Liver (tissue), 9 donors: ENCODE data around the gene TLE3. TPM values are rescaled to one million over a fixed set of nuclear protein-coding genes. Genes with fewer than 3 reads are reported as not detected.

Experiments
- DNase-seq: peaks from one replicate; pipeline ENCODE4 v3.0.0-alpha.2; 2017; ENCODE audit warnings: low spot score
- H3K27ac ChIP-seq, 2 donors: one replicate each; pipeline ENCODE4 v1.7.0; 2013; ENCODE audit warnings: inconsistent platforms in 2 of 2, low read length in 2 of 2, control low read depth in 1 of 2, low read depth in 1 of 2, mild to moderate bottlenecking in 1 of 2
- H3K27me3 ChIP-seq, 4 donors: one replicate each; pipeline versions ENCODE4 v1.6.1 to v1.7.0; 2013; ENCODE audit warnings: low read length in 3 of 4, inconsistent platforms in 1 of 4, mild to moderate bottlenecking in 1 of 4, moderate library complexity in 1 of 4; ENCODE audit not compliant: control insufficient read depth in 4 of 4, insufficient read depth in 4 of 4
- H3K36me3 ChIP-seq, 4 donors: one replicate each; pipeline versions ENCODE4 v1.6.1 to v1.7.0; 2013; ENCODE audit warnings: low read length in 3 of 4, mild to moderate bottlenecking in 3 of 4, low read depth in 1 of 4, moderate library complexity in 1 of 4; ENCODE audit not compliant: control insufficient read depth in 4 of 4, insufficient read depth in 3 of 4
- H3K4me1 ChIP-seq, 4 donors: one replicate each; pipeline versions ENCODE4 v1.6.1 to v1.7.0; 2013; ENCODE audit warnings: low read length in 3 of 4, mild to moderate bottlenecking in 3 of 4, moderate library complexity in 1 of 4; ENCODE audit not compliant: control insufficient read depth in 4 of 4, insufficient read depth in 4 of 4
- H3K4me3 ChIP-seq, 3 donors: one replicate each; pipeline versions ENCODE4 v1.6.1 to v1.7.0; 2013; ENCODE audit warnings: low read length in 3 of 3, control low read depth in 1 of 3, low read depth in 1 of 3, mild to moderate bottlenecking in 1 of 3
- H3K9ac ChIP-seq, 2 donors: one replicate each; pipeline ENCODE4 v1.7.0; 2013; ENCODE audit warnings: low read length in 2 of 2, mild to moderate bottlenecking in 2 of 2, moderate library complexity in 2 of 2, control low read depth in 1 of 2, low read depth in 1 of 2
- H3K9me3 ChIP-seq, 4 donors: one replicate each; pipeline versions ENCODE4 v1.6.1 to v1.7.0; 2013; ENCODE audit warnings: low read length in 3 of 4; ENCODE audit not compliant: control insufficient read depth in 4 of 4
- CTCF ChIP-seq: fragments of 150-350 bp; IDR thresholded peaks from 2 replicates; pipeline ENCODE4 v1.5.1; 2017; ENCODE audit warnings: improper control_type of control experiment, low read depth, low read length; ENCODE audit not compliant: missing input control
- EGR1 ChIP-seq, 2 donors: IDR thresholded peaks; 2 replicates each; pipeline ENCODE4 v1.6.1; 2016 to 2018; ENCODE audit warnings: antibody characterized with exemption in 2 of 2, low read depth in 2 of 2
- FOXA1 ChIP-seq: IDR thresholded peaks from 2 replicates; pipeline ENCODE4 v1.6.1; 2016; ENCODE audit warnings: antibody characterized with exemption
- FOXA2 ChIP-seq: IDR thresholded peaks from 2 replicates; pipeline ENCODE4 v1.6.1; 2016; ENCODE audit warnings: antibody characterized with exemption
- GABPA ChIP-seq, 2 donors: IDR thresholded peaks in 1 of 2; conservative IDR thresholded peaks in 1 of 2; 2 replicates each; pipeline ENCODE4 v1.6.1; 2016; ENCODE audit warnings: antibody characterized with exemption in 2 of 2, mild to moderate bottlenecking in 1 of 2, moderate library complexity in 1 of 2
- HNF4A ChIP-seq, 2 donors: conservative IDR thresholded peaks; 2 replicates each; pipeline ENCODE4 v1.6.1; 2016; ENCODE audit warnings: antibody characterized with exemption in 2 of 2, mild to moderate bottlenecking in 2 of 2
- HNF4G ChIP-seq: IDR thresholded peaks from 2 replicates; pipeline ENCODE4 v1.6.1; 2016; ENCODE audit warnings: antibody characterized with exemption
- JUND ChIP-seq, 2 donors: IDR thresholded peaks; 2 replicates each; pipeline ENCODE4 v1.6.1; 2016; ENCODE audit warnings: antibody characterized with exemption in 2 of 2
- MAX ChIP-seq: IDR thresholded peaks from 2 replicates; pipeline ENCODE4 v1.6.1; 2016; ENCODE audit warnings: antibody characterized with exemption
- NR2F2 ChIP-seq: IDR thresholded peaks from 2 replicates; pipeline ENCODE4 v1.6.1; 2016; ENCODE audit warnings: antibody characterized with exemption
- RAD21 ChIP-seq, 2 donors: IDR thresholded peaks; 2 replicates each; pipeline ENCODE4 v1.6.1; 2016; ENCODE audit warnings: antibody characterized with exemption in 2 of 2, mild to moderate bottlenecking in 2 of 2
- RXRA ChIP-seq, 2 donors: IDR thresholded peaks; 2 replicates each; pipeline ENCODE4 v1.6.1; 2017 to 2018; ENCODE audit warnings: antibody characterized with exemption in 2 of 2, mild to moderate bottlenecking in 1 of 2
- TAF1 ChIP-seq: conservative IDR thresholded peaks from 2 replicates; pipeline ENCODE4 v1.6.1; 2016; ENCODE audit warnings: antibody characterized with exemption, mild to moderate bottlenecking
- YY1 ChIP-seq: IDR thresholded peaks from 2 replicates; pipeline ENCODE4 v1.6.1; 2016; ENCODE audit warnings: antibody characterized with exemption, mild to moderate bottlenecking
- WGBS: extraction: QIAGEN DNeasy Blood & Tissue Kit; methylation state at CpG from one replicate; pipeline ENCODE4 v1.1.7; 2013; 5-methylcytosine and 5-hydroxymethylcytosine counted together
- polyA plus RNA-seq, 2 donors: library from polyadenylated mRNA; stranded (reverse) in 1 of 2; unstranded in 1 of 2; fragments of 200-250 nt in 1 of 2; fragments of >200 nt in 1 of 2; fragmentation: Nextera tagmentation in 1 of 2; extraction: Ambion mirVana in 1 of 2; gene quantifications; one replicate each; pipeline versions ENCODE4 v1.2.1 to v1.2.3, GENCODE V29; 2013 to 2015
- total RNA-seq, 2 donors: library from RNA; depleted of rRNA; stranded (reverse); fragments of >200 nt; gene quantifications; one replicate each; pipeline ENCODE4 v1.2.3, GENCODE V29; 2014
- TF ChIP-seq, protein P1 (sequence below): IDR thresholded peaks from 2 replicates; pipeline ENCODE4 v1.6.1; 2016; ENCODE audit warnings: antibody characterized with exemption
- TF ChIP-seq, protein P2 (sequence below): IDR thresholded peaks from 2 replicates; pipeline ENCODE4 v1.6.1; 2016; ENCODE audit warnings: antibody characterized with exemption
- TF ChIP-seq, protein P3 (sequence below): IDR thresholded peaks from 2 replicates; pipeline ENCODE4 v1.6.1; 2016; ENCODE audit warnings: antibody characterized with exemption, mild to moderate bottlenecking
- donor health status: healthy.
- donor health status: healthy.
- donor health status: healthy.
- donor health status: healthy.
- donor health status: healthy.

The TLE3 gene
- total and polyA plus RNA-seq, 4 donors = 1.2 to 13.7 (median 8.5) TPM

GRCh38 chr15:70072479-70072878 is 25.2 kb downstream of the TLE3 start:
- TF ChIP-seq TAF1 (no peak), HNF4G (no peak), RAD21 (IDR thresholded peaks at IDR 0.05) (no peak), CTCF (no peak), NR2F2 (no peak), EGR1 (IDR thresholded peaks at IDR 0.05; ENCODE audit: low read depth in 2 of 2) (no peak), FOXA2 (no peak), GABPA (IDR thresholded peaks at IDR 0.05 in 1 of 2, conservative IDR thresholded peaks at IDR 0.05 in 1 of 2) (no peak), FOXA1 (no peak), MAX (no peak), RXRA (IDR thresholded peaks at IDR 0.05) (no peak), HNF4A (conservative IDR thresholded peaks at IDR 0.05) (no peak), YY1 (no peak), JUND (IDR thresholded peaks at IDR 0.05) (no peak)
- TF ChIP-seq, protein P1, sequence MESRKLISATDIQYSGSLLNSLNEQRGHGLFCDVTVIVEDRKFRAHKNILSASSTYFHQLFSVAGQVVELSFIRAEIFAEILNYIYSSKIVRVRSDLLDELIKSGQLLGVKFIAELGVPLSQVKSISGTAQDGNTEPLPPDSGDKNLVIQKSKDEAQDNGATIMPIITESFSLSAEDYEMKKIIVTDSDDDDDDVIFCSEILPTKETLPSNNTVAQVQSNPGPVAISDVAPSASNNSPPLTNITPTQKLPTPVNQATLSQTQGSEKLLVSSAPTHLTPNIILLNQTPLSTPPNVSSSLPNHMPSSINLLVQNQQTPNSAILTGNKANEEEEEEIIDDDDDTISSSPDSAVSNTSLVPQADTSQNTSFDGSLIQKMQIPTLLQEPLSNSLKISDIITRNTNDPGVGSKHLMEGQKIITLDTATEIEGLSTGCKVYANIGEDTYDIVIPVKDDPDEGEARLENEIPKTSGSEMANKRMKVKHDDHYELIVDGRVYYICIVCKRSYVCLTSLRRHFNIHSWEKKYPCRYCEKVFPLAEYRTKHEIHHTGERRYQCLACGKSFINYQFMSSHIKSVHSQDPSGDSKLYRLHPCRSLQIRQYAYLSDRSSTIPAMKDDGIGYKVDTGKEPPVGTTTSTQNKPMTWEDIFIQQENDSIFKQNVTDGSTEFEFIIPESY = no peak
- TF ChIP-seq, protein P2, sequence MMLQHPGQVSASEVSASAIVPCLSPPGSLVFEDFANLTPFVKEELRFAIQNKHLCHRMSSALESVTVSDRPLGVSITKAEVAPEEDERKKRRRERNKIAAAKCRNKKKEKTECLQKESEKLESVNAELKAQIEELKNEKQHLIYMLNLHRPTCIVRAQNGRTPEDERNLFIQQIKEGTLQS = no peak
- TF ChIP-seq, protein P3, sequence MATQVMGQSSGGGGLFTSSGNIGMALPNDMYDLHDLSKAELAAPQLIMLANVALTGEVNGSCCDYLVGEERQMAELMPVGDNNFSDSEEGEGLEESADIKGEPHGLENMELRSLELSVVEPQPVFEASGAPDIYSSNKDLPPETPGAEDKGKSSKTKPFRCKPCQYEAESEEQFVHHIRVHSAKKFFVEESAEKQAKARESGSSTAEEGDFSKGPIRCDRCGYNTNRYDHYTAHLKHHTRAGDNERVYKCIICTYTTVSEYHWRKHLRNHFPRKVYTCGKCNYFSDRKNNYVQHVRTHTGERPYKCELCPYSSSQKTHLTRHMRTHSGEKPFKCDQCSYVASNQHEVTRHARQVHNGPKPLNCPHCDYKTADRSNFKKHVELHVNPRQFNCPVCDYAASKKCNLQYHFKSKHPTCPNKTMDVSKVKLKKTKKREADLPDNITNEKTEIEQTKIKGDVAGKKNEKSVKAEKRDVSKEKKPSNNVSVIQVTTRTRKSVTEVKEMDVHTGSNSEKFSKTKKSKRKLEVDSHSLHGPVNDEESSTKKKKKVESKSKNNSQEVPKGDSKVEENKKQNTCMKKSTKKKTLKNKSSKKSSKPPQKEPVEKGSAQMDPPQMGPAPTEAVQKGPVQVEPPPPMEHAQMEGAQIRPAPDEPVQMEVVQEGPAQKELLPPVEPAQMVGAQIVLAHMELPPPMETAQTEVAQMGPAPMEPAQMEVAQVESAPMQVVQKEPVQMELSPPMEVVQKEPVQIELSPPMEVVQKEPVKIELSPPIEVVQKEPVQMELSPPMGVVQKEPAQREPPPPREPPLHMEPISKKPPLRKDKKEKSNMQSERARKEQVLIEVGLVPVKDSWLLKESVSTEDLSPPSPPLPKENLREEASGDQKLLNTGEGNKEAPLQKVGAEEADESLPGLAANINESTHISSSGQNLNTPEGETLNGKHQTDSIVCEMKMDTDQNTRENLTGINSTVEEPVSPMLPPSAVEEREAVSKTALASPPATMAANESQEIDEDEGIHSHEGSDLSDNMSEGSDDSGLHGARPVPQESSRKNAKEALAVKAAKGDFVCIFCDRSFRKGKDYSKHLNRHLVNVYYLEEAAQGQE = no peak
- H3K27ac ChIP-seq = no peak overlapping the region
- H3K4me3 ChIP-seq = no peak overlapping the region
- H3K9me3 ChIP-seq = no peaks in the 10 kb centered on the region
- no peaks in the 10 kb centered on the region for H3K27me3 ChIP-seq
- DNase-seq = no peak
- peaks cover 18 to 60% (median 53%) of the 10 kb centered on the region in 4 donors for H3K36me3 ChIP-seq
- no peak overlapping the region for H3K9ac ChIP-seq
- peaks cover 0 to 17% (median 8%) of the 10 kb centered on the region in 4 donors for H3K4me1 ChIP-seq
- 94% methylated on average over 3 of the region's 3 CpGs for WGBS
